CD14-positive monocyte (primary cell): ENCODE results near the gene GLI3. TPM values are rescaled to one million over a fixed set of nuclear protein-coding genes. Genes with fewer than 3 reads are reported as not detected.

Source experiments
- DNase-seq, 3 donors: peaks; one replicate each; pipeline ENCODE4 v3.0.0-alpha.2; 2011 to 2022
- H2AFZ ChIP-seq: 2 replicates; pipeline ENCODE4 v1.6.0; 2012; ENCODE audit warnings: mild to moderate bottlenecking, low read depth, low read length, inconsistent platforms; ENCODE audit not compliant: insufficient read depth, poor library complexity, severe bottlenecking
- H3K27ac ChIP-seq, 2 donors: 1 replicate in 1 of 2; 2 replicates in 1 of 2; pipeline ENCODE4 v1.5.1; 2012 to 2013; ENCODE audit warnings: low read length in 2 of 2, control low read depth in 1 of 2, inconsistent platforms in 1 of 2, low read depth in 1 of 2, mild to moderate bottlenecking in 1 of 2
- H3K27me3 ChIP-seq, 2 donors: one replicate each; pipeline versions ENCODE4 v1.6.0 to v1.6.1; 2011 to 2013; ENCODE audit warnings: low read length in 2 of 2; ENCODE audit not compliant: control insufficient read depth in 2 of 2, insufficient read depth in 2 of 2
- H3K36me3 ChIP-seq, 2 donors: replicated peaks in 1 of 2; 1 replicate in 1 of 2; 2 replicates in 1 of 2; pipeline versions ENCODE4 v1.5.1 to v1.6.1; 2012 to 2013; ENCODE audit warnings: low read length in 2 of 2, control low read depth in 1 of 2, inconsistent platforms in 1 of 2, mild to moderate bottlenecking in 1 of 2; ENCODE audit not compliant: insufficient read depth in 2 of 2, control insufficient read depth in 1 of 2
- H3K4me1 ChIP-seq, 2 donors: 1 replicate in 1 of 2; 2 replicates in 1 of 2; pipeline versions ENCODE4 v1.5.1 to v1.6.1; 2012 to 2013; ENCODE audit warnings: low read length in 2 of 2, control low read depth in 1 of 2, inconsistent platforms in 1 of 2, mild to moderate bottlenecking in 1 of 2, moderate library complexity in 1 of 2; ENCODE audit not compliant: insufficient read depth in 2 of 2, control insufficient read depth in 1 of 2
- H3K4me2 ChIP-seq: replicated peaks from 2 replicates; pipeline ENCODE3; 2012; ENCODE audit warnings: low read length, moderate library complexity, mild to moderate bottlenecking; ENCODE audit not compliant: poor library complexity, severe bottlenecking; ENCODE audit errors: extremely low read depth
- H3K4me3 ChIP-seq, 3 experiments: fragments of 200-600 bp in 1 of 3; sonication (generic) in 1 of 3; replicated peaks in 1 of 3; 1 replicate in 2 of 3; 2 replicates in 1 of 3; pipeline ENCODE4 v1.5.1; 2011 to 2013; ENCODE audit warnings: low read length in 3 of 3, mild to moderate bottlenecking in 3 of 3, control low read depth in 2 of 3, low read depth in 2 of 3, inconsistent platforms in 1 of 3, moderate library complexity in 1 of 3
- H3K79me2 ChIP-seq: 2 replicates; pipeline ENCODE4 v1.6.0; 2012; ENCODE audit warnings: mild to moderate bottlenecking, control low read depth, inconsistent platforms, low read length, moderate library complexity; ENCODE audit not compliant: insufficient read depth
- H3K9ac ChIP-seq: 2 replicates; pipeline ENCODE4 v1.6.0; 2017; ENCODE audit warnings: low read length, mild to moderate bottlenecking; ENCODE audit not compliant: insufficient read depth, poor library complexity, severe bottlenecking
- H3K9me3 ChIP-seq, 2 donors: replicated peaks in 1 of 2; 1 replicate in 1 of 2; 2 replicates in 1 of 2; pipeline versions ENCODE4 v1.5.1 to v1.6.1; 2012 to 2013; ENCODE audit warnings: low read length in 2 of 2, control low read depth in 1 of 2; ENCODE audit not compliant: control insufficient read depth in 1 of 2, insufficient read depth in 1 of 2
- H4K20me1 ChIP-seq: 2 replicates; pipeline ENCODE4 v1.6.0; 2012; ENCODE audit warnings: mild to moderate bottlenecking, low read length, control low read depth, moderate library complexity; ENCODE audit not compliant: insufficient read depth
- H3K27ac Mint-ChIP-seq, 7 donors: one replicate each; pipeline ENCODE4 v1.8.0; 2020; ENCODE audit warnings: mild to moderate bottlenecking in 7 of 7, mixed read lengths in 7 of 7, moderate library complexity in 6 of 7, inconsistent platforms in 2 of 7
- H3K27me3 Mint-ChIP-seq, 3 donors: one replicate each; pipeline ENCODE4 v1.8.0; 2021 to 2022; ENCODE audit warnings: low read depth in 3 of 3, mild to moderate bottlenecking in 3 of 3, mixed read lengths in 3 of 3, moderate library complexity in 3 of 3, inconsistent platforms in 1 of 3
- H3K36me3 Mint-ChIP-seq, 2 donors: one replicate each; pipeline ENCODE4 v1.8.0; 2020; ENCODE audit warnings: mixed read lengths in 2 of 2, inconsistent platforms in 1 of 2, mild to moderate bottlenecking in 1 of 2
- H3K4me1 Mint-ChIP-seq: one replicate; pipeline ENCODE4 v1.8.0; 2020; ENCODE audit warnings: mild to moderate bottlenecking, mixed read lengths
- H3K4me3 Mint-ChIP-seq, 2 donors: one replicate each; pipeline ENCODE4 v1.8.0; 2020; ENCODE audit warnings: mild to moderate bottlenecking in 2 of 2, mixed read lengths in 2 of 2, moderate library complexity in 1 of 2
- H3K9me3 Mint-ChIP-seq, 7 donors: one replicate each; pipeline ENCODE4 v1.8.0; 2020 to 2022; ENCODE audit warnings: mixed read lengths in 7 of 7, mild to moderate bottlenecking in 6 of 7, moderate library complexity in 6 of 7, inconsistent platforms in 2 of 7
- WGBS: methylation state at CpG from one replicate; pipeline ENCODE4 v1.1.5; 2013; ENCODE audit warnings: missing lambda C conversion rate; ENCODE audit not compliant: insufficient coverage; 5-methylcytosine and 5-hydroxymethylcytosine counted together
- intact Hi-C, 2 donors: fragments of 100-400 bp; cut with micrococcal nuclease; formaldehyde crosslinking; loops; one replicate each; pipeline versions ENCODE4 v1.15.0 to v1.15.1; 2023
- polyA plus RNA-seq, 3 donors: library from polyadenylated mRNA; depleted of rRNA in 1 of 3; unstranded in 2 of 3; stranded (reverse) in 1 of 3; fragments of 300-500 nt in 2 of 3; fragments of >200 nt in 1 of 3; fragmentation: Illumina TruSeq in 2 of 3; gene quantifications; 1 replicate in 2 of 3; 2 replicates in 1 of 3; pipeline ENCODE4 v1.2.3, GENCODE V29; 2012 to 2021
- TF ChIP-seq, protein P1 (sequence below): fragments of 200-600 bp; IDR thresholded peaks from one replicate; pipeline ENCODE4 v1.8.0; 2022; ENCODE audit warnings: antibody characterized with exemption, mild to moderate bottlenecking

Gene GLI3
- polyA plus RNA-seq, 3 donors, result not detected

DNA sequence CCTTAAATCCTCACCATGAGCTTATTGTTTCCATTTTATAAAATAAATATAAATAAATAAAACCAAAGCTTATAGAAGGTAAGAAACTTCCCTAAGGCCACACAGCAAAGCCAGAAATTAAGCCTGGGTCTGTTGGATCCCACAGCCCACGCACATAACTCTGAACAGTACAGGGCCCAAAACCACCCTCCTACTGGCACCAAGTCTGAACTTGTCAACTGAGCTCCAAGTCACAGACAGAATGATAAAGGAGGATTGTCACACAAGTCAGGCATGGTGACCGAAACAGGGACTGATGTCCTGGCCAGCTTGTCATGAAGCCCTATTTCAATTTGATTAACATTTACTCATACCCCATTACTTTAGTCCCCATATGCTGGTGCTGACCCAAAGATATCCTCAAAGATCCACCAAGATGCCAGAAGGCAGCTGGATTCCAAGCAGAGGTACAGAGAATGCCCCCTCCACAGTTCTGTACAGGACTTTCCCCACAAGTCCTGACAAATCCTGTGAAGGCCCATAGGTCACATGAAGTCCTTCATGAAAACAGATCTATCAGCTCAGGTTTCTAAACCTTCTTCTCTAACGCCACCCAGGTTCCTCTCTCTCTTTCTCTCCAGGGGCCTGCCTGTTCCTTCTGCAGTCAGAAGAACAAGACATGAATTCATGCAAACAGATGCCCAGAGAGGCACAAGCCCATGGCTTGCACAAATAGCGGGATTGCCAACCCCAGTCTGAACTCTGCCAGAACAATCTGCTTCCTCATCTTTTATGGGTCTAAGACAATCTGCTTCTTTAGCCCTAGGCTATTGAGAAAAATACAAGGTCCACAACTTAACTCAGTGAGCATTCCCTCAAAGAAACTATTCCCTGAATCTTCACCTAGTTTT, 60.9 kb downstream of the GLI3 start:
- WGBS, result 81% methylated on average over 4 of the region's 4 CpGs
- Histone ChIP-seq H3K9me3 (no peaks in the 10 kb centered on the region), H2AFZ (no peak overlapping the region), H3K27me3 (no peaks in the 10 kb centered on the region), H4K20me1 (no peaks in the 10 kb centered on the region), H3K79me2 (no peaks in the 10 kb centered on the region), H3K27ac (no peak overlapping the region), H3K36me3 (no peaks in the 10 kb centered on the region), H3K4me1 (no peaks in the 10 kb centered on the region), H3K4me2 (no peak overlapping the region), H3K9ac (no peak overlapping the region), H3K4me3 (no peak overlapping the region)
- no peak overlapping the region for H3K27ac Mint-ChIP-seq
- no peak for DNase-seq
- H3K4me3 Mint-ChIP-seq, result no peak overlapping the region
- intact Hi-C loops, result no loop called here
- no peaks in the 10 kb centered on the region for H3K36me3 Mint-ChIP-seq
- no peaks in the 10 kb centered on the region for H3K4me1 Mint-ChIP-seq
- H3K27me3 Mint-ChIP-seq, result peaks cover 1 to 6% (median 2%) of the 10 kb centered on the region in 3 donors
- peaks cover 0 to 14% (median 1%) of the 10 kb centered on the region in 7 donors for H3K9me3 Mint-ChIP-seq
- TF ChIP-seq, protein P1, sequence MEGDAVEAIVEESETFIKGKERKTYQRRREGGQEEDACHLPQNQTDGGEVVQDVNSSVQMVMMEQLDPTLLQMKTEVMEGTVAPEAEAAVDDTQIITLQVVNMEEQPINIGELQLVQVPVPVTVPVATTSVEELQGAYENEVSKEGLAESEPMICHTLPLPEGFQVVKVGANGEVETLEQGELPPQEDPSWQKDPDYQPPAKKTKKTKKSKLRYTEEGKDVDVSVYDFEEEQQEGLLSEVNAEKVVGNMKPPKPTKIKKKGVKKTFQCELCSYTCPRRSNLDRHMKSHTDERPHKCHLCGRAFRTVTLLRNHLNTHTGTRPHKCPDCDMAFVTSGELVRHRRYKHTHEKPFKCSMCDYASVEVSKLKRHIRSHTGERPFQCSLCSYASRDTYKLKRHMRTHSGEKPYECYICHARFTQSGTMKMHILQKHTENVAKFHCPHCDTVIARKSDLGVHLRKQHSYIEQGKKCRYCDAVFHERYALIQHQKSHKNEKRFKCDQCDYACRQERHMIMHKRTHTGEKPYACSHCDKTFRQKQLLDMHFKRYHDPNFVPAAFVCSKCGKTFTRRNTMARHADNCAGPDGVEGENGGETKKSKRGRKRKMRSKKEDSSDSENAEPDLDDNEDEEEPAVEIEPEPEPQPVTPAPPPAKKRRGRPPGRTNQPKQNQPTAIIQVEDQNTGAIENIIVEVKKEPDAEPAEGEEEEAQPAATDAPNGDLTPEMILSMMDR, result no peak

DNA sequence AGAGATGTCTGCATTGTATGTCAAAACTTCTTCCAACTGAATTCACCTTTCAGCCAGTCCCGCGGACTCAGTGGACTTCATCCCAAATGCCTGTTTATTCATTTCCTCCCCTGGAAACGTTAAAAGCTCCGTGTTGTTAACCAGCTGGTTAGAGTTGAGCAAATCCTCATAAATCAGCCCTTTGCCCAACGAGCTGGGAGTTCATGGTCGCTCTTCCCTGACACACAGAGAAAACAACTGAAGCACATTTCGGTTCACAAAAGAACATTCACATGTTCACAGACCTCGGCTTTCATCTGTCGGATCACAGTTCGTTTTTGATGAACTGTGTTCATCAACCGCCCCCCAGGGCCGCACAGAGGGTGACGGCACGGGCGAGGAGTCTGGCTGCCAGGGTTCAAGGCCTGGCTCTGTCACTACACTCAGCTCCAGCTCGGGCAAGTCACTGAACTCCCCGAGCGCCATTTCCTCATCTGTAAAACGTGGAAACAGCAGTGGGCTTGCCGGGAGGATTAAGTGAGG, 62.6 kb downstream of the GLI3 start:
- H2AFZ ChIP-seq, result no peak overlapping the region
- no peak overlapping the region for H3K9ac ChIP-seq
- no peak overlapping the region for H3K27ac ChIP-seq
- no peaks in the 10 kb centered on the region for H3K4me1 ChIP-seq
- no peaks in the 10 kb centered on the region for H4K20me1 ChIP-seq
- TF ChIP-seq, protein P1, result no peak
- peaks cover 0 to 7% (median 0%) of the 10 kb centered on the region in 7 donors for H3K9me3 Mint-ChIP-seq
- no peaks in the 10 kb centered on the region for H3K9me3 ChIP-seq
- no peak overlapping the region for H3K4me3 ChIP-seq
- no peak overlapping the region for H3K4me3 Mint-ChIP-seq
- no peaks in the 10 kb centered on the region for H3K79me2 ChIP-seq
- no peak overlapping the region for H3K27ac Mint-ChIP-seq
- WGBS, result 89% methylated on average over 20 of the region's 20 CpGs
- H3K36me3 Mint-ChIP-seq, result no peaks in the 10 kb centered on the region
- no peaks in the 10 kb centered on the region for H3K4me1 Mint-ChIP-seq
- no peak overlapping the region for H3K4me2 ChIP-seq
- no peaks in the 10 kb centered on the region for H3K36me3 ChIP-seq
- DNase-seq, result no peak
- intact Hi-C loops, result no loop called here
- H3K27me3 ChIP-seq, result no peaks in the 10 kb centered on the region
- peaks cover 1 to 3% (median 3%) of the 10 kb centered on the region in 3 donors for H3K27me3 Mint-ChIP-seq
